Fibroblast of skin of back (primary cell): ENCODE results near the gene TRMT2A.
"Not testable (repeated sequence)": the region's sequence is repeated elsewhere in the genome, so short reads cannot be mapped to it uniquely, and the experiment has no call there.

Source experiments
- DNase-seq: peaks from one replicate; pipeline ENCODE4 v3.0.0-alpha.2; 2013

Gene TRMT2A

GRCh38 chr22:20083891-20084546, 33.0 kb downstream of the TRMT2A start:
- no peak for DNase-seq

- DNase-seq = no peak
Observed at GRCh38 chr22:20083157-20083890, 33.7 kb downstream of the TRMT2A start.

- peak; percentile 74 for DNase-seq
Observed at GRCh38 chr22:20080776-20081654, 36.0 kb downstream of the TRMT2A start.

GRCh38 chr22:20080445-20080775, 36.6 kb downstream of the TRMT2A start:
- peak; percentile 64 for DNase-seq

GRCh38 chr22:20079745-20080444, 37.1 kb downstream of the TRMT2A start, which contains the start of gene DGCR8:
Gene DGCR8 (plus strand): TSS chr22:20080241. CDS start chr22:20085964, 5,723 bp downstream.
- peak; percentile 97 for DNase-seq

GRCh38 chr22:20076627-20077172, 40.3 kb downstream of the TRMT2A start:
- DNase-seq = no peak

- no peak for DNase-seq
Observed at GRCh38 chr22:20071524-20071972, 45.5 kb downstream of the TRMT2A start.

GRCh38 chr22:20069331-20070042, 47.5 kb downstream of the TRMT2A start:
- no peak for DNase-seq

GRCh38 chr22:20068640-20069039, 48.4 kb downstream of the TRMT2A start:
- no peak for DNase-seq

- not testable (repeated sequence) for DNase-seq
Observed at GRCh38 chr22:20067384-20067682, 49.7 kb downstream of the TRMT2A start.

GRCh38 chr22:20066617-20067383, 50.2 kb downstream of the TRMT2A start:
- DNase-seq = no peak

GRCh38 chr22:20065896-20066616, 51.0 kb downstream of the TRMT2A start:
- no peak for DNase-seq

- DNase-seq = no peak
Observed at GRCh38 chr22:20064545-20065262, 52.3 kb downstream of the TRMT2A start.

GRCh38 chr22:20064140-20064480, 52.9 kb downstream of the TRMT2A start:
- no peak for DNase-seq

- DNase-seq = no peak
Observed at GRCh38 chr22:20063271-20064139, 53.5 kb downstream of the TRMT2A start.

GRCh38 chr22:20062766-20063083, 54.3 kb downstream of the TRMT2A start:
- peak; percentile 7 for DNase-seq

- no peak for DNase-seq
Observed at GRCh38 chr22:20062043-20062765, 54.8 kb downstream of the TRMT2A start.
